BLaER1 treated with 17β-estradiol and CSF1 and Interleukin-3, amounts not matched to agents 10 nM and 100 nM (cell line): ENCODE results near the gene NCK2.
A peak's percentile ranks its signal among the peaks of the same experiment; 100 is the strongest.

ENCODE experiments used
- H3K27ac ChIP-seq, 11 experiments: shearing (Covaris generic); formaldehyde crosslinking; 2 replicates each; pipeline ENCODE4 v1.8.1; 2022
- H3K27me3 ChIP-seq, 11 experiments: shearing (Covaris generic); formaldehyde crosslinking; 2 replicates each; pipeline ENCODE4 v1.8.1; 2022
- H3K36me3 ChIP-seq, 11 experiments: shearing (Covaris generic); formaldehyde crosslinking; 2 replicates each; pipeline ENCODE4 v1.8.1; 2022
- H3K4me1 ChIP-seq, 10 experiments: shearing (Covaris generic); formaldehyde crosslinking; 2 replicates each; pipeline ENCODE4 v1.8.1; 2022
- H3K4me2 ChIP-seq, 11 experiments: shearing (Covaris generic); formaldehyde crosslinking; 2 replicates each; pipeline ENCODE4 v1.8.1; 2022
- H3K4me3 ChIP-seq, 10 experiments: shearing (Covaris generic); formaldehyde crosslinking; 2 replicates each; pipeline ENCODE4 v1.8.1; 2022
- H3K9ac ChIP-seq, 11 experiments: shearing (Covaris generic); formaldehyde crosslinking; 2 replicates each; pipeline ENCODE4 v1.8.1; 2022
- H3K9me3 ChIP-seq, 11 experiments: shearing (Covaris generic); formaldehyde crosslinking; replicated peaks in 1 of 11; 2 replicates each; pipeline ENCODE4 v1.8.1; 2022
- H4K20me1 ChIP-seq, 11 experiments: shearing (Covaris generic); formaldehyde crosslinking; 2 replicates each; pipeline ENCODE4 v1.8.1; 2022
- Cebpa-rat ChIP-seq, 11 experiments: shearing (Covaris generic); IDR thresholded peaks; 2 replicates each; pipeline ENCODE4 v1.8.1; 2022

Gene NCK2

GRCh38 chr2:105741174-105741573, 3.5 kb upstream of the NCK2 start:
- TF ChIP-seq Cebpa-rat (IDR thresholded peaks at IDR 0.05): no peak
- H3K4me1 ChIP-seq: peaks cover 23 to 39% (median 33%) of the 10 kb centered on the region in 10 experiments

GRCh38 chr2:105741617-105742016, 3.1 kb upstream of the NCK2 start:
- H3K9me3 ChIP-seq: no peaks in the 10 kb centered on the region
- peaks cover 27 to 43% (median 37%) of the 10 kb centered on the region in 10 experiments for H3K4me1 ChIP-seq
- H3K27me3 ChIP-seq: no peaks in the 10 kb centered on the region
- H3K27ac ChIP-seq: no peak overlapping the region
- H3K4me2 ChIP-seq: no peak overlapping the region
- no peak overlapping the region for H3K4me3 ChIP-seq
- peaks cover 0 to 3% (median 0%) of the 10 kb centered on the region in 11 experiments; a peak in 3 of 22 replicates for H3K36me3 ChIP-seq
- no peak overlapping the region for H3K9ac ChIP-seq
- peaks cover 4 to 18% (median 15%) of the 10 kb centered on the region in 11 experiments; a peak in 18 of 22 replicates for H4K20me1 ChIP-seq
- no peak for TF ChIP-seq Cebpa-rat (IDR thresholded peaks at IDR 0.05)

More at GRCh38 chr2:105741174-105741573, 3.5 kb upstream of the NCK2 start:
- Histone ChIP-seq H3K36me3 (no peaks in the 10 kb centered on the region), H3K27ac (no peak overlapping the region), H3K9ac (no peak overlapping the region), H3K4me2 (no peak overlapping the region), H3K9me3 (peaks cover 0 to 4% (median 2%) of the 10 kb centered on the region in 11 experiments; a peak in 14 of 22 replicates), H4K20me1 (peaks cover 0 to 13% (median 10%) of the 10 kb centered on the region in 11 experiments; a peak in 17 of 22 replicates), H3K4me3 (no peak overlapping the region), H3K27me3 (no peaks in the 10 kb centered on the region)

- peak overlapping the region; percentile 85 to 99 (median 96) for H3K4me3 ChIP-seq
- TF ChIP-seq Cebpa-rat (IDR thresholded peaks at IDR 0.05): no peak
- H3K4me2 ChIP-seq: peak overlapping the region; percentile 65 to 99 (median 84)
- H3K9me3 ChIP-seq: 0 out of 22 replicates have a peak, but pooled peaks cover 0 to under 1% (median 0%) of the 10 kb centered on the region in 11 experiments
- peaks cover 0 to 30% (median 9%) of the 10 kb centered on the region in 11 experiments; a peak in 12 of 22 replicates for H3K36me3 ChIP-seq
- peaks cover 41 to 53% (median 49%) of the 10 kb centered on the region in 10 experiments for H3K4me1 ChIP-seq
- peaks cover 25 to 44% (median 40%) of the 10 kb centered on the region in 11 experiments; a peak in 20 of 22 replicates for H4K20me1 ChIP-seq
- peak overlapping the region; percentile 91 to 97 (median 95) for H3K27ac ChIP-seq
- H3K9ac ChIP-seq: peak overlapping the region; percentile 92 to 98 (median 97)
- H3K27me3 ChIP-seq: no peaks in the 10 kb centered on the region
These were observed 412 bp upstream of the NCK2 start for GRCh38 chr2:105744091-105744908.

GRCh38 chr2:105746177-105747080, 1.7 kb downstream of the NCK2 start:
- peak overlapping the region; percentile 82 to 99 (median 96) for H3K4me2 ChIP-seq
- H3K4me3 ChIP-seq: peak overlapping the region; percentile 85 to 99 (median 96)
- peaks cover 0 to 19% (median 0%) of the 10 kb centered on the region in 11 experiments; a peak in 6 of 22 replicates for H3K9me3 ChIP-seq
- H3K27me3 ChIP-seq: no peaks in the 10 kb centered on the region
- peaks cover 33 to 65% (median 61%) of the 10 kb centered on the region in 11 experiments; a peak in 20 of 22 replicates for H4K20me1 ChIP-seq
- peaks cover 0 to 52% (median 30%) of the 10 kb centered on the region in 11 experiments; a peak in 19 of 22 replicates for H3K36me3 ChIP-seq
- peaks cover 55 to 65% (median 60%) of the 10 kb centered on the region in 10 experiments for H3K4me1 ChIP-seq
- no peak for TF ChIP-seq Cebpa-rat (IDR thresholded peaks at IDR 0.05)
- H3K27ac ChIP-seq: peak overlapping the region; percentile 91 to 97 (median 95); a peak in 21 of 22 replicates
- peak overlapping the region; percentile 92 to 98 (median 97) for H3K9ac ChIP-seq

- Histone ChIP-seq H3K9ac (peak overlapping the region in 10 of 11 experiments; percentile 92 to 98 (median 97); a peak in 18 of 22 replicates), H3K4me3 (peak overlapping the region in 9 of 10 experiments; percentile 85 to 99 (median 96); a peak in 15 of 20 replicates), H3K27ac (peak overlapping the region in 9 of 11 experiments; percentile 41 to 97 (median 95); a peak in 16 of 22 replicates), H3K36me3 (peaks cover 0 to 61% (median 37%) of the 10 kb centered on the region in 11 experiments; a peak in 19 of 22 replicates), H4K20me1 (peaks cover 33 to 71% (median 67%) of the 10 kb centered on the region in 11 experiments; a peak in 20 of 22 replicates), H3K4me1 (peaks cover 55 to 73% (median 63%) of the 10 kb centered on the region in 10 experiments), H3K9me3 (peaks cover 0 to 21% (median 0%) of the 10 kb centered on the region in 11 experiments; a peak in 6 of 22 replicates), H3K27me3 (no peaks in the 10 kb centered on the region), H3K4me2 (peak overlapping the region; percentile 82 to 99 (median 96))
- TF ChIP-seq Cebpa-rat (IDR thresholded peaks at IDR 0.05): no peak
These were observed 2.7 kb downstream of the NCK2 start for GRCh38 chr2:105747254-105747894.

- H3K27me3 ChIP-seq: no peaks in the 10 kb centered on the region
- H3K9me3 ChIP-seq: peaks cover 0 to 21% (median 0%) of the 10 kb centered on the region in 11 experiments; a peak in 6 of 22 replicates
- peak overlapping the region in 9 of 11 experiments; percentile 41 to 97 (median 95); a peak in 18 of 22 replicates for H3K27ac ChIP-seq
- TF ChIP-seq Cebpa-rat (IDR thresholded peaks at IDR 0.05): no peak
- peak overlapping the region in 4 of 10 experiments; percentile 85 to 99 (median 97); a peak in 4 of 20 replicates for H3K4me3 ChIP-seq
- peaks cover 33 to 76% (median 67%) of the 10 kb centered on the region in 11 experiments; a peak in 20 of 22 replicates for H4K20me1 ChIP-seq
- H3K36me3 ChIP-seq: peaks cover 0 to 67% (median 41%) of the 10 kb centered on the region in 11 experiments; a peak in 19 of 22 replicates
- peak overlapping the region; percentile 14 to 98 (median 96); a peak in 19 of 22 replicates for H3K9ac ChIP-seq
- H3K4me2 ChIP-seq: peak overlapping the region; percentile 82 to 99 (median 96)
- H3K4me1 ChIP-seq: peaks cover 61 to 80% (median 67%) of the 10 kb centered on the region in 10 experiments
These were observed 3.3 kb downstream of the NCK2 start for GRCh38 chr2:105747991-105748390.

- Histone ChIP-seq H4K20me1 (peaks cover 33 to 82% (median 67%) of the 10 kb centered on the region in 11 experiments; a peak in 20 of 22 replicates), H3K4me1 (peaks cover 64 to 83% (median 71%) of the 10 kb centered on the region in 10 experiments), H3K9ac (peak overlapping the region; percentile 14 to 98 (median 96); a peak in 18 of 22 replicates), H3K27ac (peak overlapping the region in 9 of 11 experiments; percentile 41 to 97 (median 95); a peak in 19 of 22 replicates), H3K9me3 (peaks cover 0 to 21% (median 0%) of the 10 kb centered on the region in 11 experiments; a peak in 7 of 22 replicates), H3K36me3 (peaks cover 0 to 73% (median 47%) of the 10 kb centered on the region in 11 experiments; a peak in 19 of 22 replicates), H3K27me3 (no peaks in the 10 kb centered on the region), H3K4me3 (peak overlapping the region in 4 of 10 experiments; percentile 85 to 99 (median 97); a peak in 3 of 20 replicates), H3K4me2 (peak overlapping the region; percentile 82 to 99 (median 96))
- no peak for TF ChIP-seq Cebpa-rat (IDR thresholded peaks at IDR 0.05)
These were observed 3.9 kb downstream of the NCK2 start for GRCh38 chr2:105748566-105748965.
